Stimulated activated CD4-positive, alpha-beta T cell treated with anti-CD3 and anti-CD28 coated beads, Interleukin-4, amount 100 ng/mL, for 48 hours (primary cell): ENCODE data around the gene SNRPB.

Source experiments
- DNase-seq, 2 donors: peaks; one replicate each; pipeline ENCODE4 v3.0.0-alpha.2; 2020; ENCODE audit warnings: low read depth in 2 of 2

Gene SNRPB

DNA sequence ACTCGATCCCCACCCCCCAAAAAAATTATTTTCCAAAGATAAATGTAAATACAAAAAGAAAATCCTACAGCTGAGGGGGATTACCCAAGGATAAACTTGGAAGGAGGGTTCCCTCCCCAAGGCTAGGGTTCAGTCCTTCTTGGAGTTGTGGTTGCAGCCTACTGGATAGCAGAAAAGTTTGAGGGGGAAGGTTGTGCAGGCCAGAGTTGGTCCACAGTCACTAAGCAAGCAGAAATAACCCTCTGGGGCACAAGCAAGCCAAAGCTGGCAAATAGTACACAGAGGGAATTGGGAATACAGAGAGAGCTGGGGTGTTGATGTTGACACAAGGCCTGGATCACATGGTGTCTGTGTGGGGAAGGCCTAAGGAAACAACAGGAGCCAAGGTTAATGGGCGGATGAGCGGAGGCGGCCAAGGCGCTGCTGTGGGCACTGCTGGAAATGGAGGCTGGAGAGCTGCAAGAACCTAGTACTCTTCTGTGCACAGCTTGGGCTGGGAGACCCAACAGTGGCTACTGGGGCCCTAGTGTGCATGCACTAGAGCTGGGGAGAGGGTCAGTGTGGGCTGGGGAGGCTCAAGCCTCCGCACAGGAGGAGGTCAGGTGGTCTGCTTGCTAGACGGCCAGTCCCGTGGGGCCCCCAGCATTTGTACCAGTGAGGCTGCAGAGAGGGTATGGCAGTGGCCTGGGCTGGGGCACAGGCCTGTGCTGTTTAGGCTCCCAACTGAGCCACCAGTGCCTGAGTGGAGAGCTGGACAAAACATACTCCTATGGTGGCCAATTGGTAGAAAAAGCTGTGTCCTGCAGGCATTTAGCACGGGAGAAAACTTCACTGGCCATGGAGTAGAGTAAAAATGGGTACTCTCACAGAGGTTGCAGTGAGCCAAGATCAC lies 5.5 kb upstream of the SNRPB start:
- no peak for DNase-seq

DNA sequence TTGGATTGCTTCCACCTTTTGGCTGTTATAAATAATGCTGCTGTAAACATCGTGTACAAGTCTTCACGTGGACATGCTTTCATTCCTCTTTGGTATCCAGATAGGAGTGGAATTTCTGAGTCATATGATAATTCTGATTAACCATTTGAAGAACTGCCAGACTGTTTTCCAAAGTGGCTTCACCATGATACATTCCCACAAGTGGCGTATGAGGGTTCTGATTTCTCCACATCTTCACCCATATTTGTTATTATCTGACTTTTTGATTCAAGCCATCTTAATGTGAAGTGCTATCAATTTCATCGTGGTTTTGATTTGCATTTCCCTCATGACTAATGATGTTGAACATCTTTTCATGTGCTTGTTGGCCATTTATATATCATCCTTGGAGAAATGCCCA lies 2.9 kb upstream of the SNRPB start:
- DNase-seq = no peak

DNA sequence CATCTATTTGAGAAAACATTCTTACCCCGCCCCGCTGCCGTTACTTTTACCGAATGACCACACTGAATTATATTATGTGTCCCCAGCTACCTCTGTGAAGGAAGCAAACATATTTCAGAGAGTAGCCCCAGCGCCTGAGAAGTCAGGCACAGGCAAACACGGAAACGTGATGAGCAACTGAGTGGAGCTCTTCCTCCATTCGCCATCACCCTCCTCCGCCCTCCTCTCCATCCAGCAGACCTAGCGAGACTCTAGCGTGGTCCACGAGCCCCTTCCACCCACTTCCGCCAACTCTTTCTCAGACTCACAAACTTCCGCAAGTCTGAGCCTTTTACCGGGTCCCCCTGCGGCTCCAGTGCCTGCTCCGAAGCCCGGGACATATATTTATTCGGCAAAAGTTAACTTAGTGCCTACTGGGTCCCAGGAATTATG lies 582 bp downstream of the SNRPB start:
- peak; percentile 40 to 43 for DNase-seq

DNA sequence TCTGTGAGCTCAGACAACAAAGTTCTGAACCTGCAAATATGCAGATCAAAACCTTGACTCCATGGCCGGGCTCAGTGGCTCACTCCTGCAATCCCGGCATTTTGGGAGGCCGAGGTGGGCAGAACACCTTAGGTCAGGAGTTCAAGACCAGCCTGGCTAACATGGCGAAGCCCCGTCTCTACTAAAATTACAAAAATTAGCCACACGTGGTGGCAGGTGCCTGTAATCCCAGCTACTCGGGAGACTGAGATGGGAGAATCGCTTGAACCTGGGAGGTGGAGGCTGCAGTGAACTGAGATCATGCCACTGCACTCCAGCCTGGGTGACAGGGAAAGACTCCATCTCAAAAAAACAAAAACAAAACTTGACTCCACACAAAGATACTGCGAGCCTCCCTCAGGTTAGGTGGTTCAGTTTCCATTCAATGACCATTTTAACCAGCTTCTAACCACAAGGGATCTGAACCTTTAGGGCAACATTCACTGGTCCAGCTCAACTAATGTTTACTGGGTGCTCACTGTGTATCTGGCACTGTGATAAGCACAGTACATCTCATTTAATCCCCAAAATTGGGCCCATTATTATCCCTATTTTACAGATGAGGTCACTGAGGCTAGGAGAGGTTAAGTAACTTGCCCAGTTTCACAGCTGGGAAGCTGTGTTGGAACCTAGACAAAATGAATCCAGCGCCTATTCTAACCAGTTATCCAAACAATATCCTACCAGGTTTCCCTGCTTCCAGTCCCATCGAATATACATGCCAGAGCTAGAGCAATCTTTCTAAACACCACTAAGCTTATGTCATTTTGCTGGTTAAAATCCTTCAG lies 1.8 kb downstream of the SNRPB start:
- DNase-seq = no peak

DNA sequence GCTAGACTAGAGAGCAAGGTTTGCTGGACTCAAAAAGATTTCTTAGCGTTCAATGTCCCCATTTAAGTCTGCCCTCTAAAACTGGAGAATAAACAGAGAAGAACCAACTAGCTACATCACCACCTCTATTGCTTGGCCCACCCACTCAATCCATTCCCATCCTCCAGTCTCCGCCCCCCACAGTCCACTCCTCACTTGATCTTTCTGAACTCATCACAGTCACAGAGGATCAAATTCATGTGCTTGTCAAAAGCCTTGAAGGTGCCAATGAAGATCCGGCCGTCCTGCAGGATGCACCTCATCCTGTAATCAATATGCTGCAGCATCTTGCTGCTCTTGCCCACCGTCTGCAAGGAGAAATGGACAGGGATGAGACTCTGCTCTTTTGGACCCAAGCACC lies 3.2 kb downstream of the SNRPB start:
- DNase-seq = no peak

DNA sequence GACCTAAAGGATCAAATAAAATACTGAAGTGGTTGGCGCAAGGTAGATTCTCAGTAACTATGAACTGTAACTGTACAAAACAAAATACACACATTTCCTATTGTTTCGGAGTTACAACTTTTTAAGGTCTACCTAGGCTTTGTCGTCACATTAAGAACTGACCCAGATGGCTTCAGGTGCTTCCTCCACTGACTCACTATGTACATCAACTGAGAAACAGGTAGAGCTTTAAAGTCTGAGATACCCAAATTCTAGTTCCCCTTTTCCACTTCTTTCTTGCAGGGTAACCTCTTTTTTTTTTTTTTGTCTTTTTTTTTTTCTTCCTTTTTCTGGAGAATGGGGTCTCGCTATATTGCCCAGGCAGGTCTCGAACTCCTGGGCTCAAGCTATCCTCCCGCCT lies 5.5 kb downstream of the SNRPB start:
- DNase-seq = no peak

DNA sequence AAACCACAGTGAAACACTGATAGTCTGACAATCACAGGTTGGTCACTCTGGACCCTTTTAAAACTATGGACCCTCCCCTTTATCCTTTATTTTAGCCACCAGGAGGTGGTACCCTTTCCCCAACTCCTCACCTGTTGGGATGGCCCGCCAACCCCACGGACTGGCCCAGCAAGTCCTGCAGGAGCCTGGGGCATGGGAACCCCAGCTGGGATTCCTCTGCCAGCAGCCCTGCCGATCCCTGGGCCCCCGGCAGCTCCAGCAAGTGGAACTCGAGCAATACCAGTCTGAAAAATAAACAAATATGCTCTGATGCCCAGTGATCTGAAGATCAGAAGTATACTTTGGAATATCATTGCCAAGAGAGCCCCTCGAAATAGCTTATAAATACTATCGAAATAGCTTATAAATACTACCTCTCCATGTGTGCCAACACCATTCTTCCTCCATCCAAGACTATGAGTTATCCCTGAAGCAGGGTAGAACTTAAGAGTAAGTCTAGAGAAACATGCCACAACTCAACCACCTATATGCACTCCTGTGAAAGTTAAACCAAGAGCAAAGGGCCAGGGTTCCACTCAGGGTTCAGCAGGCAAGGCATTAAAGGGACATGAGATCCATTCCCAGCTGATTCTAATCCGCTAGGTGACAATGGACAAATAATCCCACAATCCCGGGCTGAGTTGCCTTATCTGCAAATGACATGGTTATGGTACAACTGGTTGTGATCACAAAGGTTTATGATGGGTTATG lies 6.8 kb downstream of the SNRPB start:
- no peak for DNase-seq

DNA sequence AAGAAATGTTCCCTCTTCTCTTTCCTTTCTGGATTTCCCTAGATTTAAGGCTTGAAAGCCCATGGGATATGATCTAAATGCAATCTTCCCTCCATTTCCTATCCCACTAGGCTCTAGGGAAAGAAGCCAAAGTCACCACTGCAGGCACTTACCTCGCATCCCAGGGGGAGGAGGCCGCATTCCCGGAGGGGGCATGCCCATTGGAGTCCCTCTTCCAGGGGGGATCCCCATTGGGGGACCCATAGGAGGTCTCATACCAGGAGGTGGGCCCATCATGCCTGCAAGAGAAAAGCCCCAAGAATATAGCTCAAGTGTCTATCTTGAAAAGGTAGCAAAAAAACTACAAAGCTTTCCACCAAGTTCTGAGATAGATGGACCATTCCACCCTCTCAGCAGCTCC lies 8.1 kb downstream of the SNRPB start:
- no peak for DNase-seq

DNA sequence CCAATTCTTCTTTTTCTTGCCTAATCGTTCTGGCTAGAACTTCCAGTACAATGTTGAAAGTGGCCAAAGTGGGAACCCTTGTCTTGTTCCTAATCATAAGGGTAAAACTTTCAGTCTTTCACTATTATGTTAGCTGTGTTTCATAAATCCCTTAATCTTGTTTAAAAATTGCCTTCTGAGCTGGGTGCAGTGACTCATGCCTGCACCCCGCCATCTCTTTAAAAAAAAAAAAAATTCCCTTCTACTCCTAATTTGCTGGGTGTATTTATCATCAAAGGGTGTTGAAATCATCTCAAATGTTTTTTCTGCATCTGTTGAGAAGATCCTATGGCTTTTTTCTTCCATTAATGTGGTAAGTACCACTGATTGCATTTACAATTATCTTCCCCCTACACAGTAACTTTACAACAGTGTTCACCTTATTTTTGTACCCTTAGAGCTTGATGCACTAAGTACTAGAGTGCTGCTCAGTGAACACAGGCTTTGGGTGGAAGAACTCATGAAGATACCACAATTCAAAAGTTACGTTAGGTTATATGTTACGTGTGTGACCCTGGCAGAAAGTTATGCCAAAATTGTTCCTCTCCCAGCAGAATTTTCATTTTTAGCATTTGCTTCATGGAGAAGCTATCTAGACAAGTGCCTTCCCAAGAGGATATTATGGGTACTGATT lies 9.7 kb downstream of the SNRPB start:
- no peak for DNase-seq

DNA sequence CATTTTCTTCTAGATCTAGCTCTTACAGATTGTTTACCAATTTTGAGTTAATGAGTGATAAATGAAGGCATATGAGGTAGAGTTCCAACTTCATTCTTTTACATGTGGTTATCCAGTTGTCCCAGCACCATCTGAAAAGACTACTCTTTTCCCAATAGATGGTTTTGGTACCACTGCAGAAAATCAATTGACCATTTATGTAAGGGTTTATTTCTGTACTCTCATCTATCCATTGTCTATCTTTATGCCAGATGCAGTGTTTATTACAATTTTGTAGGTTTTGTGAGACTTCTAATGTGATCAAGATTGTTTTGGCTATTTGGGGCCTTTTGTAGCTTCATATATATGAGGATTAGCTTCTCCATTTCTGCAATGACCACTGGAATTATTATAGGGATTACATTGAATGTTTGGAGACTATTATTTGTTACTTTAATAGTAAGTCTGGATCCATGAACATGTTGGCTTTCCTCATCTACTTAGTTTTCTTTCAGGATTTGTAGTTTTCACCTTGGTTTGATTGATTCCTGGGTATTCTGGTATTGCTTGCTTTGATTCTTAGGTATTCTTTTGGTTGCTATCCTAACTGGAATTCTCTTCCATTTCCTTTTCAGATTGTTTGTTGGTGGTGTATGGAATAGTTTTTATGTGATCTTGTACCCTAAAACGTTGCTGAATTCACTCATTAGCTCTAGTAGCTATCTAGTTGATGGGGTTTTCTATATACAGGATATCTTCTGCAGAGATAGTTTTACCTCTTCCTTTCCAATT lies 10.4 kb downstream of the SNRPB start:
- no peak for DNase-seq

DNA sequence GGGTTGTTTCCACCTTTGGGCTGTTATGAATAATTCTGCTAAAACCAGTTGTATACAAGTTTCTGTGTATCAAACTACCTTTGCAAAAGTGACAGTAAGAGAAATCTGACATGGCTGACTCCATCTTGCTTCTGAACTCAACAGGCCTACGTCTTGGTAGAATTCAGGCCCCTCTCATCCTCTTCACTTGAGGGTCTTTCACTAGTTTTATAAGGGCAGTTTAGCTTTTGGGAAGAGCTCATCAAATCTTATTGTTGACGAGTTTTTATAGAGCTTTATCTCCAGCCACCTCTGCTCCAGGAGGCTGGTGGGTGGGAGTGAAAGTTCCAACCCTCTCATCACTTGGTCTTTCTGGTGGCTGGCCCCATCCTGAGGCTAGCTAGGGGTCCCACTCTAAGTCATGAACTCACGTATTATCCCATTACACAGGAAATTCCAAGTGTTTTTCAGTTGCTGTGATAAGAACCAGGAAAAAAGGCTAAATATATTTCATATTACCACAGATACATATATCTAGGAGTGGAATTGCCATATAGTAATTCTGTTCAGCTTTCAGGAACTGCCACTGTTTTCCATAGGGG lies 11.6 kb downstream of the SNRPB start:
- no peak for DNase-seq

DNA sequence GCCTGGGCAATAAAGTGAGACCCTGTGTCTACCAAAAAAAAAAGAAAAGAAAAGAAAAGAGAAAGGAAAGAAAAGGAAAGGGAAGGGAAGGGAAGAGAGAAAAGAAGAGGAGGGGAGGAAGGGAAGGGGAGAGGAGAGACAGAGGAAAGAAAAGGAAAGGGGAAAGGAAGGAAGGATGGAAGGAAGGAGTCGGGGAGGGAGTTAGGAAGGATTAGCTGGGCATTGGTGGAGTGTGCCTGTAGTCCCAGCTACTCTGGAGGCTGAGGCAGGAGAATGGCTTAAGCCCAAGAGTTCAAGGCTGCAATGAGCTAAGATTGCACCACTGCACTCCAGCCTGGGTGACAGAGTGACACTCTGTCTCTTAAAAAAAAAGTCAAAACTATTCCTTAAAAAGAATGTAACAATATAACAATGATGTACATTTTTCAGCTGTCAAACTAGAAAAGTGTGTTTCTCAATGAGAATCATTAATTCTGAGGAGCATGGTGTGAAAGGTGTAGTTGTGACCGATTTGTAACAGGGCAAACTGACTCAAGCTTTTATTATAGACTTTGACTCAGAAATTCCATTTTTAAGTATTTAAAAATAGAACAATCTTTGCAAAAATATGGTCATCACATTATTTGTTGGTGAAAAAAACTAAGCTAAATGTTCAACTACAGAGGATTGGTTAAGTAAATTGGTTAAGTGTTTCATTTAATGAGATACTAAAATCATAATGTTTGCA lies 14.7 kb downstream of the SNRPB start:
- DNase-seq = no peak

DNA sequence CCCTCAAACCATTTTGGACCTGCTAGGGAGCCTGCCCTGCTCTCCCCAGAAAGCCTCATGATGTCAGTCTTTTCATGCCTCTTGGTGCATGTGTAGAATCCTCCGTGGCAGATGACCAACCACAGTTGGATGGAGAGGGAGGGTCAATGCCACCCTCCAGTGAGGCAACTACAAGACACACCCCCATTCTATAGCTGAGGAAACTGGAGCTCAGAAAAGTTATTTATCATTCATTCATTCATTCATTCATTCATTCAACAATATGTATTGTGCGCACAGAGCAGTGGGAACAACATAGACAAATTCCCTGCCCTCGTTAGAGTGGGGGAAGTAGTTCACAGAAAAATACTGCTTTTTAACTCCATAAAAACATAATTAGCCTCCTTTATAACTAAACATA lies 16.8 kb downstream of the SNRPB start:
- DNase-seq = no peak

DNA sequence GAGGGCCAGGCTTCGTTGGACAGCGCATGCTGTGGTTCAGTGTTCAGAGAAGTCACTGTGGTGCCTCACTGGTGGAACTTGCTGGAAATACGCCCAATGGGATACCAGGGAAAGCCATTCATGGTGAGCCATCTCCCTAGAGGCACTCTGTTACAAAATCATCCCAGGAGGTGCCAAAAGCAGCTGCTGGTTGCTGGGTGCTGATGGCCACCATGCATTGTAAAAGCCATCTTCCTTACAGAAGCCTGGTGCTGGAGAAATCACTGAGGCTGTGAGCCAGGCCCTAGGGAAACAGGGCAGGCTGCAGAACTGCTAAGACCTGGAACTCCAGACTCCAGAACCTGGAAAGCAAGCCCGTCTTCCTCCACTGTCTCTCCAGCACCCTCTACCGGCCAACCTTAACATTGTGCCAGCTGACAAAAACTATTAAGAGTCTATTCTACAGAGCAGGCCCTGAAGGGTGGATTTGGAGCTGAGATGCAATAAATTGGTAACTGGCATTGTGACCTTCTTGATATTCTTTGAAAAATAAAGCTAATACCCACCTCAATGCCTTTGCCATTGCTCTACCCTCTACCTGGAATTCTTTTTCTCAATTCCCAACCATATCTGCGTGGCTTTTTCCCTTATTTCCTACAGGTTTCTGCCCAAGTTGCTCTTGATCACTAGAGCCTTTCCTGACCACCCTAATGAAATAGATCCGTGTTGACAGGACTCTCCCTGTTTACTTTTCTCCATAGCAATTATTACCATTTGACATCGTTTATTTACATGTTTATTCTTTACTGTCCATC lies 18.5 kb downstream of the SNRPB start:
- DNase-seq = peak; percentile 69 to 72

DNA sequence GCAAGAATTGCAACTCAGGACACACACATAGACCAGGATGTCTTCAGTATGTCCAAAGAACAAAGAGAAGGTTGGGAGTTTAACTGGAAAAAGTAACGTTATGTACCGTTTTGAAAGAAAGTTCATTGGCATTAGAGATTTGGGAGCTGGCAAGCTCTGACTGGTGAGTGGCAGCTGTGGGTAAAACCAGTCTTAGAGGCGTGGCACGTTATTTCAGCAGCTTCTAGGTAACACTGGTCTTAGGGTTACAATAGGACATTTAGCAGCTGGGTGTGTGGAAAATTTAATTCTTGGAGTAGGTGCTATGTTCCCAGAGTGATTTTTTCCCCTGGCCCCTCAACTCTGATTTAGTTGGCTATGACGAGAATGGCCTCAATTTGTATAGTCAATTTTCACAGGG lies 19.2 kb downstream of the SNRPB start:
- DNase-seq = no peak

DNA sequence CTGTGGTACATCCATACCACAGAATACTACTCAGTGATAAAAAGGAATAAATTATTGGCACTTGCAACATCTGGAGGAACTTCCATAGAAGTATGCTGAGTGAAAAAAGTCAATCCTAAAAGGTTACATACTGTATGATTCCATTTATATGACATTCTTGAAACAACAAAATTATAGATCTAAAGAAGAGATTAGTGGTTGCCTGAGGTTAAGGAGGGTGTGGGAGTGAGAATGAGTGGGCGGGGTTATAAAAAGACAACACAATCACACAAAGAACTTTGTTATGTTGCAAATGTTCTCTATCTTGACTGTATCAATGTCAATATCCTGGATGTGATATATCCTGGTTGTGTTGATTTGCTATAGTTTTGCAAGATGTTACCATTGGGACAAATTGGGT lies 21.2 kb downstream of the SNRPB start:
- DNase-seq = no peak

DNA sequence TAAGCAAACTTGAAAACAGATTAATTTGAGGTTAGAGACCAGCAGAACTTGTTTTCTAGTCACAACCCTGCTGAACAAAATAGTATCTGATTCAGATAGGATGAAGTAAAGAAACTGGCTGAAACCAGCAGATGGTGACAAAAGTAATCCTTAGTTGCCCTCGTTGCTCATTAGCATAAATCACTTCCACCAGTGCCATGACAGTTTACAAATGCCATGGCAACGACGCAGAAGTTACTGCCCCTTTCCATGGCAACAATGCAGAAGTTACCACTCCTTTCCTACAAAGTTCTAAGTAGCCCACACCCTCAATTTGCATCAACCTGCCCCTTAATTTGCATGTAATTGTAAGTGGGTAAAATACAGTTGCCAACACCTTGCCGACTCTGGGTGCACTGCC lies 23.7 kb downstream of the SNRPB start:
- no peak for DNase-seq

DNA sequence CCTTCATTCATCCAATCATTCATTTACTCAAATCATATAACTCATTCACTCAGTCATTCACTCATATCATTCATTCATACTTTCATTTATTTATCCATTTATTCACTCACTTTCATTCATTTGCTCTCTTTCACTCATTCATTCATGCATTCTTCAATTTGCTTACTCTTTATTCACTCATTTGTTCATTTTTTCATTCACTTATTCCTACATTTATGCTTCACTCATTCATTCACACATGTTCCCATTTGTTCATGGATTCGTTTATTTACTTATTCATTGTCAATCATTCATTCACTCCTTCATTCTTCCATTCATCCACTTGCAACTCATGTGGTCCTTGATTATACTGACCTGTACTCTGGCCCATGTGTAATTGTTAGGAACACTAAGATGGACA lies 39.4 kb downstream of the SNRPB start:
- no peak for DNase-seq

DNA sequence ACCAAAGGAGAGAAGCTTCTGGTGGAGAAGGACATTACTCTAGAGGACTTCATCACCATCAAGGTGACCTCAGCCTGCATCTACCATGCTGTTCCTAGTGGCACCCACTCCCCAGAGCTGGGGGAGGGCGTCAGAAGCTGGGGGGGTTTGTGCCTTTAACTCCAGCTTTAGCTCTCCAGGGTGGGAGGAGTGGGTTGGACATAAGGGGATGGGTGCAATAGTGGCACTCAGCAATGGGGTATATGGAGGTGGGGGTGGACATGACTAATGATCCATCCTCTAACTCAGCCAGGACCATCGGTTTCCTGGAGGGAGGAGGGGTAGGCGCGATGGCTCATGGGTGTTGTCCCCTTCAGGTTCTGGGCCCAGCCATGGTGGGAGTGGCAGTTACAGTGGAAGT lies 40.1 kb downstream of the SNRPB start:
- no peak for DNase-seq
